Right ventricle myocardium superior (tissue), 1 donor: Measurements from ENCODE around the gene TMEM182. TPM values are rescaled to one million over a fixed set of nuclear protein-coding genes. Genes with fewer than 3 reads are reported as not detected.
A peak's percentile ranks its signal among the peaks of the same experiment; 100 is the strongest.

Source experiments
- ATAC-seq: fragments of 200-7000 bp; cut with Tn5 transposase; one replicate; pipeline ENCODE4 v1.9.1; 2020; ENCODE audit warnings: mild to moderate bottlenecking; ENCODE audit not compliant: poor library complexity
- DNase-seq: peaks from one replicate; pipeline ENCODE4 v3.0.0-alpha.2; 2020
- intact Hi-C: fragments of 100-400 bp; cut with DNase I; formaldehyde crosslinking; loops from one replicate; pipeline ENCODE4 v1.11.2; 2022
- long read RNA-seq: library from polyadenylated mRNA; unstranded; transcript quantifications from one replicate; pipeline ENCODE4 v2.0.0, GENCODE V29; 2021
- total RNA-seq: library from RNA; stranded (reverse); fragmentation: NEBNext Ultra II Directional; extraction: Animal tissue kit (Norgen Biotek cat#: 25700); gene quantifications from one replicate; pipeline ENCODE4 v1.2.1, GENCODE V29; 2021
- donor health status: DM: no; HTN: yes; CAD: no; lungs with severe emphysema.

Gene TMEM182, protein sequence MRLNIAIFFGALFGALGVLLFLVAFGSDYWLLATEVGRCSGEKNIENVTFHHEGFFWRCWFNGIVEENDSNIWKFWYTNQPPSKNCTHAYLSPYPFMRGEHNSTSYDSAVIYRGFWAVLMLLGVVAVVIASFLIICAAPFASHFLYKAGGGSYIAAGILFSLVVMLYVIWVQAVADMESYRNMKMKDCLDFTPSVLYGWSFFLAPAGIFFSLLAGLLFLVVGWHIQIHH
- 187 TPM for total RNA-seq
- long read RNA-seq, transcript TMEM182-203 (5 exons, 3,593 nt), result major isoform, 303 of 346 reads
- long read RNA-seq, partial matches to known transcripts, result 10 of 346 reads
- long read RNA-seq, other reads (novel, unspliced or antisense), result 27 of 346 reads

DNA sequence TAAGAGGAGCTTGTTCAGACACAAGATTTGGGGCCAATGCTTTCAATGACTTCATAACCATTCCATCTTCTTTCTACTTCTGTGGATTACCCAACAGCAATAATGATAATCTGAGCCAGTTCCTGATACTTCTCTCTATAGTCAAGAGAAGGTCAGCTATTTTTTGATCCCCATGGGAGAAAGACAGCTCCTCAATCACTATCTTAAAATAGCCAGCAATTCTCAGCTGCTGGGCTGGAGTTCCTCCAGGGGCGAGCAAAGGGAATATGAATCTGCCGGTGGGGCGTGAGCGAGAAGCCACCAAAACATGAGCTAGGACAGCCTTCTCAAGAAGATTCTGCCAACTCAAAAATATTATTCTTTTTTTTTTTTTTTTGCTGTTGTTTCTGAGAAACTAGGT, at the start of gene TMEM182:
Gene TMEM182, plus strand, starts transcription at position 269 of the 400 bp plus-strand sequence. CDS start 187 bp downstream, outside the sequence.
- ATAC-seq (peak; percentile 91), DNase-seq (peak; percentile 77)
- intact Hi-C loops, result no loop called here

DNA sequence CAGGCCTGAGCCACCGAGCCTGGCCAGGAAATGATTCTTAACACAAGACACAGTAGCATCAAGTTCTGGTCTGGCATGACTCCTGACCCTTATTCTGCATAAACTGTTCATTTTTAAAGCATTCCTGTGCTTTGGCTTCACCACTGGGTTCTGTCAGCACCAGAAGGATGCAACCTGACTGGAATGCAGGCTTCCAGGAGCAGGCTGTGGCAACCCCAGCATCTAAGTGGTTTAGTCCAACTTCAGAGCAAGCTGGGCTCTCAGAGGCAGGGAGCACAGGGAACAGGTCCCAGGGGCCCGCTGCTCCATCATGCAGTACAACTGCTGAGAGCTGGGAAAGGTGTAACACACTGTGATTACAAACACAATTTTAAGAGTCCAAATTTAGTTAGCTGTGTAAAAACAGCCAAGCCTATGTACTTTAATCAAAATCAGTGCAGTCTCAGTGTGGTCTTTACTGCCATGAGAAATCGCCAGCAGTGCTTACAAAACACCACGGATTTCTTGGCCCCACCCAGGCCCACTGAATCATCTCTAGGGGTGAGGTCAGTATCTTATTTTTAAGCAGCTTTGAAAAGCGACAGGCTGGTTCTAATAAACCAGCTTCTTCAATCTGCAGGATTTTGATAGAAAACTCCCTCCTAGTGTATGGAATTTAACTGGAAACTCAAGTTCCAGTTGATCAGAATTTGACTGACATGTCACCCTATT, 44.4 kb upstream of the TMEM182 start:
- intact Hi-C loops, result no loop called here
- ATAC-seq, result no peak

DNA sequence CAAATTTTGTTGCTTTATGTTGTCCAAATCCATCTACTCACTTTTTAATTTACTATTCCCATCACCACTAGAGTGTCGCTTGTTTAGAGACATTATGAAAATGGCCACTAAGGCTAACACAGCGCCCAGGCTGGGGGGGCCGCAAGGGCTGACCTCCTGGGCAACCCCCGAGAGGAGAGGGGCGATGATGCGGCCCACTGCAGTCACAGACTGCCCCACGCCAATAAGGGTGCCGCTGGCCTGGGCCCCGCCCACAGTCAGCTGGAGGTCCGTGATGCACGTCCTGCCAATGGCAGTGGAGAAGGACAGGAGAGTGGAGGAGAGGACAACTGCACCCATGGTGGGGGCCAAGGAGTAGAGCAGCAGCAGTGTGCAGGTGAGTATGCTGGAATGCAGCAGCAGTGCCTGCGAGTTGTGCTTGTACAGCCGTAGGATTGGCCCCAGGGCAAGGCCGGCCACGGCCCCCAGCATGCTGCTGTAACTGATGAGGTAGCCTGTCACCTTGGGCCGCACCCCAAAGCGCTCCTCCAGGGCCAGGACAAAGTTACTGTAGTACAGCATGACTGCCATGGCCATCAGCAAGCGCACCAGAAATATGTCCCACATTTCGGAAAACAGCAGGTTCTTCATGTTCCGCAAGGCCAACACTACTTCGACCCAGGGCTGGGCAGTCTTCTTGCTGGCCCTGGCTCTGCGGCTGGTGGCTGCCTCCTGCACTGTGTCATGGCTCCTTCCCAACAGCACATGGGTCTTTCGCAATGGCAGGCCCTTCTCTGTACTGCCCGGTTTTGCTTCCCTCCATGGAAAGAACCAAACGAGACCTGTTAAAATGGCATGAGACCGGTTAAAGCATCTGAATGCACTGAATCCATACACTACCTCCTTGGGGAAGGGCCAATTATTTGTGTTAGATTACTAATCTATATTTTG, 43.2 kb upstream of the TMEM182 start:
- ATAC-seq, result no peak
- intact Hi-C loops, result no loop called here
- DNase-seq, result no peak

More for the DNA sequence above, 44.4 kb upstream of the TMEM182 start:
- DNase-seq, result no peak

DNA sequence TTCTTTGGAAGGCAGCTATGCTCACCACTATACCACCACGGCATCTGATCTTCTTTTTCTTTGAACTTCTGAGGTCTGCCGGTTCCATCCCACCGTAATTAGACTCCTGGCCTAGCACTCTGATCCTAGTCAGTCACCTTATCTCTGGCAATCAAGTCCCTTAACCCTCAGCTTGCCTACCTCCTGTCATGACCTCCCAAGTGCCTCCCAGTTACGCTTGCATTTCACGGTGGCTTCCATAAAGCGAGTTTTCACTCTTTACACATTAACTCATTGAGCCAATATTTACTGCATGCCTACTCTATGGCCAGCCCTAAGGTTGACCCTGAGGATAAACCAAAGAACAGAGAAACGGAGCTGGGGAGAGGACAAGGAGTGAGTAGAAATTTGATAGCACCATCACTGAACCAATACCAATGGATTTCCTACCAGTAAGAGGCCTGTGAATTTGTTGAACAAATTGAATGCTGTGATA, 37.8 kb upstream of the TMEM182 start:
- intact Hi-C loops, result no loop called here
- no peak for DNase-seq
- ATAC-seq, result no peak

- ATAC-seq, result no peak
- no peak for DNase-seq
- intact Hi-C loops, result no loop called here
These were observed 37.3 kb upstream of the TMEM182 start for GRCh38 chr2:102724553-102724952.

GRCh38 chr2:102726128-102727087, 35.4 kb upstream of the TMEM182 start:
- ATAC-seq, result no peak
- intact Hi-C loops, result no loop called here
- DNase-seq, result no peak

DNA sequence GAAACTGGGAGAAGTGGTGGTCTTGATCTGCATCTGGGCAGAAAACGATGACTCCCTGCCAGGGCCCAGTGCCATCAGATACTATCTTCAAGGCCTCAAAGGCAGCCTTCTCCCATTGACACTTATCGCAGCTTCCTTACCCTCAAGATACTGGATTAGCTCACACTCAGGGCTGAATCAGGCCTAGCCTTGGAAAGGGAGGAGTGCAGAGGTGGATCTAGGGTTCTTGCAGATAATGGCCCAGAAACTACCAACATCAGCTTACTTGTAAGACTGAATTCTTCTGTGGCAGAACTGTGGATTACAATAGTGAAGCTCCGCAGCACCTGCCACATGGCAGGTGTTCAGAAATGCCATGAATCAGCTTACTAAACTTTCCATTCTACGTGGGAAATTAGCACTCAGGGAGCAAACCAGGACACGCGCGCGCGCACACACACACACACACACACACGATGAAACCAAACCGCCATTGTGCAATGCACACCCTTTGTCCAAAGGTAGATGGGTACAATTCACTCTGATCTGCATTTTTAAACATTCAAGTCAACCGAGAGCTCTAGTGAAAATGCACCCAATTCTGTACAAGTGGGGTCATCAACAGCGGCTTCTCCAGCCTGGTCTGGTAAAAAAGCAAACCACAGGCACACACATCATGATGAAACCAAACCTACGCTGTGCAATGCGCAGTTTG, 26.3 kb upstream of the TMEM182 start:
- intact Hi-C loops, result no loop called here
- no peak for DNase-seq
- no peak for ATAC-seq

DNA sequence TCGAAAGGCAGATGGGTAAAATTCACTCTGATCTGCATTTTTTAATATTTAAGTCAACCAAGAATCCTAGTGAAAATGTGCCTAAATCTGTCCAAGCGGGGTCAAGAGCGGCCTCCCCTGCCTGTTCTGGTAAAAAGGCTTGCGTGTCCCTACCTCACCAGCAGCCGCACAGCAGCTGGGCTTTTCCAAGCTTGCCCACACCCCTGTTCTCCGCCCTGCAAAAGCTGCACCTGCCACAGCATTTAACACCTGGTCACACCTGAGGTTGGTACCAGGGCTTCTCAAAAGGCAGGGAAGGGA, 25.8 kb upstream of the TMEM182 start:
- ATAC-seq (peak; percentile 57), DNase-seq (no peak)
- intact Hi-C loops, result no loop called here

GRCh38 chr2:102736410-102737409, 25.1 kb upstream of the TMEM182 start:
- ATAC-seq, result peak; percentile 99
- DNase-seq, result peak; percentile 94
- intact Hi-C loops, result no loop called here

GRCh38 chr2:102737431-102737830, 24.4 kb upstream of the TMEM182 start:
- DNase-seq (no peak), ATAC-seq (no peak)
- intact Hi-C loops, result no loop called here

DNA sequence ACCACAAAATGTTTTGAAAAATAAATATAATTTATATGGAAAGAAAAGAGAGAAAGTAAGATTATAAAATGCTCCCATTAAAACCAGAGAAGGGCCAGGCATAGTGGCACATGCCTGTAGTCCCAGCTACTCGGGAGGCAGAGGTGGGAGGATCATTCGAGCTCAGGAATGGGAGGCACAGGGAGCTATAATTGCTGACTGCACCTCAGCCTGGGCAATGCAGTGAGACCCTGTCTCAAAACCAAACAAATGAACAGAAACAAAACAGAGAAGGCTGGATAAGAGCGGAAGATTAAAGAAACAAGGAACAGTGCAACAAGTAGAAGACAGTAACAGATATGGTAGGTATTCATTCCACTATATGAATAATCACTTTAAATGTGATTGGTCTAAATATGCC, 18.6 kb upstream of the TMEM182 start:
- DNase-seq, result no peak
- intact Hi-C loops, result no loop called here
- no peak for ATAC-seq

- intact Hi-C loops, result no loop called here
- peak; percentile 46 for ATAC-seq
These were observed 13.7 kb upstream of the TMEM182 start for GRCh38 chr2:102748107-102748506.

DNA sequence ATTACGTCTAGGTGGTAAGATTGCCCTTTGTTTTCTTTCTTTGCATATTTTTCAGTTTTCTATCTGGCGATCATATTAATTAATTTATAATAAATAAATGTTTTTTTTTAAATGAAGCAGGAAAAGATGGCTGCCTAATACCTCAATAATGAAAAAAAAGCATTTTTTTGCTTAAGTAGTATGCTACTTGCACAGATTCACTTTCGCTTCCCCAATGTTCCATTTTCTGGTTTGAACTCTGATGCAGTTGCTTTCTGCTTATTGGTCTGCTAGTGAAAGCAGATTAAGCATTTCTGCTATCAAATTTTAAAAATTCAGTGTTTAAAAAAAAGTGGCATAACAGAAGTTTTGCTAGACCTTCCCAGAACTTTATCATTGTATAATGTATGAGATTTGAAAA, 11.9 kb upstream of the TMEM182 start:
- DNase-seq, result no peak
- intact Hi-C loops, result loop anchor here (5.0 kb wide), 1 partner anchor 57 kb away; no protein-coding TSS in a partner anchor
- no peak for ATAC-seq

More at GRCh38 chr2:102748107-102748506, 13.7 kb upstream of the TMEM182 start:
- DNase-seq, result no peak

DNA sequence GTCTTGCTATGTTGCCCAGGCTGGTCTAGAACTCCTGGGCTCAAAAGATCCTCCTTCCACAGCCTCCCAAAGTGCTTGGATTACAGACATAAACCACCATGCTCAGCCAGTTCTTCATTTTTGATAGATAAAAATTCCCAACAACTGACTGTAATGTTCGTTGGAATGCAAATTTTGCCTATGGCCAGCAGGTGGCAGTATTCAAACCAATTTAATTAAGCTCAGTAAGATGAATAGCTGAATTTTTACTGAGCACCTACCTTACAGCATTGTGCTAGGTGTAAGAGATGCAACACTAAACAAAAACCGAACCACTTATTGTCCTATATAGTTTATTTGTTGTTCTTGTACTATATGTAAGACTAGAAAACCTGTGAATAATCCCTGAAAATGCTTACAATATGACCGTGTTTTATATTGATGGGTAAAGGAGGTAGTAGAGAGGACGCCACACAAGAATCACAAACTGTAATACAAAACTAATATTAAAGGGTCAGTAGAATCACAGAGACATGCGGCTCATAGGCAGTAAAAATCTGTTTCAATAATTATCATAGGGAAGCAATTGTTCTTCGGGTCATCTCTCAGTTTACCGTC, 8.2 kb upstream of the TMEM182 start:
- intact Hi-C loops, result loop anchor here (5.0 kb wide), 1 partner anchor 54 kb away; no protein-coding TSS in a partner anchor
- ATAC-seq (peak; percentile 75), DNase-seq (no peak)

- intact Hi-C loops, result loop anchor here (5.0 kb wide), 1 partner anchor 53 kb away; no protein-coding TSS in a partner anchor
- no peak for DNase-seq
These were observed 7.2 kb upstream of the TMEM182 start for GRCh38 chr2:102754456-102755145.

More at GRCh38 chr2:102754456-102755145, 7.2 kb upstream of the TMEM182 start:
- ATAC-seq, result no peak
